SK-N-DZ (cell line): ENCODE data around the gene MYOC.
A peak's percentile ranks its signal among the peaks of the same experiment; 100 is the strongest.
"Not testable (repeated sequence)": the region's sequence is repeated elsewhere in the genome, so short reads cannot be mapped to it uniquely, and the experiment has no call there.

Experiments
- DNase-seq: peaks from one replicate; pipeline ENCODE4 v3.0.0-alpha.2; 2015; ENCODE audit warnings: low spot score

Gene MYOC

GRCh38 chr1:171653796-171654195 lies 1.3 kb upstream of the MYOC start:
- DNase-seq: no peak

DNA sequence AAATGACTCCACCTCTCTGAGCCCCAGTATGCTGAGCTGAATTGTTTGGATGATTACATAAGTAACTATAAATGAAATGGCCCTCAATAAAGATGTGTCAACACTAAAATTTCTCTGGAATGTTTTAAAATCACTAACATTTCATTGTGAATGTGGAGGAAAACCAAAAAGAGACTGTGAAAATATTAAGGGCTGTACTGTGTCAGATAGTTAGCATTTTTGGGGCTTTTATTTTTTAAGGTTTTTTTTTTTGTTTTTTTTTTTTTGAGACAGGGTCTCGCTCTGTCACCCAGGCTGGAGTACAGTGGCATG lies 6.3 kb downstream of the MYOC start:
- no peak for DNase-seq

DNA sequence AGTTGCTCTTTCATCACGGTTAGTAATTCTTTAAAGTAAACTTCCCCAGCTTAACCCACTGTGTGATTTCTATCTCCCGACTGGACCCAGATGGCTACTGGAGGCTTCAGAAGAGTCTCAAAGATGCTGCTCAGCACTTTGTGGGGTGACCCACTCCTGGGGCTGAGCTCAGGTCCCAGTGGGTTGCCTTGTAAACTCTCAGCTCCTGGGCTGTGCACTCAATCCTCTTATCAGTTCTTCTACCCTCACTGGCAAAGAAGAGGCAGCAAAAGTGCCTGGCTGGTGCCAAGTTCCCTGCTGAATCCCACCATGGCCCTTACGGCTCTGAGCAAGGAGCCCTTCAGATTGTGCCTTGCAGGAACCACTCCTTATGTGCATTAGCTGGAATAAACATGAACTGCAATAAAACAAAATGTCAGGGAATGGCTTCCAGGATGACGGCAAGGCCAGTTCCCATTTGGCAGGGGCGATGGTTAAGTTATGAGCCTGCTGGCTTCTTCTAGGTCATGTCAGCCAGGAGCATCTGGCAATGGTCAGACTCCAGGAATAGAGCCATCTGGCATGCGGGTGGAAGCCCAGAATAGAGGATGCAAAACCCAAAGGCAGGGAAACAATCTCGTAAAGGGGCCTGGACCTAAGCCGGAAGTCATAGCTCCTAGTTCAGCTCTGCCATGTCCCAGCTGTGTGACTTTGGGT lies 6.8 kb downstream of the MYOC start:
- peak; percentile 79 for DNase-seq

GRCh38 chr1:171644805-171645483 lies 7.5 kb downstream of the MYOC start:
- peak; percentile 92 for DNase-seq

- no peak for DNase-seq
These were observed 9.3 kb downstream of the MYOC start for GRCh38 chr1:171643156-171643555.

DNA sequence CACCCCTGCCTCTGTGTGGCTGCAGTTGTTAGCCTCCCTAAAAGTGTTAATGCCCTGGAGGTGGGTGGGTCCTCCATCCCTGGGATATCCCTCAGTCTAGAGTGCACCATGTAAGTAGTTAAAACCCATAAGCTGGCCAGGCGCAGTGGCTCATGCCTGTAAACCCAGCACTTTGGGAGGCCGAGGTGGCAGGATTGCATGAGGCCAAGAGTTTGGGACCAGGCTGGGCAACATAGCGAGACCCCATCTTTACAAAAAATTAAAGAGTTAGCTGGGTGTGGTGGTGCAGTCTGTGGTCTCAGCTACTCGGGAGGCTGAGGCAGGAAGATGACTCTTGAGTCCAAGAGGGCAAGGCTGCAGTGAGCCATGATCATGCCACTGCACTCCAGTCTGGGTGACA lies 10.3 kb downstream of the MYOC start:
- DNase-seq: no peak

GRCh38 chr1:171641076-171641864 lies 11.2 kb downstream of the MYOC start:
- DNase-seq: no peak

GRCh38 chr1:171640225-171640624 lies 12.3 kb downstream of the MYOC start:
- no peak for DNase-seq

- no peak for DNase-seq
These were observed 14.4 kb downstream of the MYOC start for GRCh38 chr1:171637928-171638576.

GRCh38 chr1:171636141-171636540 lies 16.3 kb downstream of the MYOC start:
- DNase-seq: no peak

GRCh38 chr1:171635661-171636060 lies 16.8 kb downstream of the MYOC start:
- no peak for DNase-seq

GRCh38 chr1:171628225-171628624 lies 24.3 kb downstream of the MYOC start:
- DNase-seq: no peak

GRCh38 chr1:171627020-171627419 lies 25.5 kb downstream of the MYOC start:
- DNase-seq: no peak

- DNase-seq: no peak
These were observed 27.3 kb downstream of the MYOC start for GRCh38 chr1:171625225-171625624.

GRCh38 chr1:171623651-171624331 lies 28.7 kb downstream of the MYOC start:
- DNase-seq: no peak

DNA sequence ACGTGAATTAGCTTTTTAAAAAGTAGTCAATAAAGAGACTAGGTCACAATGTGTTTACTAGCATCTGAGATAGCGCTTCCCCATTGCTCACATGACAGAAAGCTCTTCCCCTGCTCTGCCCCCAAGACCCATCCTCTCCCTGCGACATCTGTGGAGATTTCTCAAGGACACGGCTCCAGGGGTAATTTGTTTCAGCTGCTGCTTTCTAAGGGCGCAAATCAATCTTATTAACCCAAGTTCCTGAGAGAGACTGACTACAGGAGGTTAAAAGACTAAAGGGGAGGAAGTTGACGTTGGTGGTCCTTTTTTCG lies 30.4 kb downstream of the MYOC start, which contains the start of gene MYOCOS:
Gene MYOCOS, plus strand, starts transcription at position 92 of the 311 bp plus-strand sequence. CDS start 1,641 bp downstream, outside the sequence.
- peak; percentile 32 for DNase-seq

- DNase-seq: no peak
These were observed 35.9 kb downstream of the MYOC start for GRCh38 chr1:171616586-171616985.

DNA sequence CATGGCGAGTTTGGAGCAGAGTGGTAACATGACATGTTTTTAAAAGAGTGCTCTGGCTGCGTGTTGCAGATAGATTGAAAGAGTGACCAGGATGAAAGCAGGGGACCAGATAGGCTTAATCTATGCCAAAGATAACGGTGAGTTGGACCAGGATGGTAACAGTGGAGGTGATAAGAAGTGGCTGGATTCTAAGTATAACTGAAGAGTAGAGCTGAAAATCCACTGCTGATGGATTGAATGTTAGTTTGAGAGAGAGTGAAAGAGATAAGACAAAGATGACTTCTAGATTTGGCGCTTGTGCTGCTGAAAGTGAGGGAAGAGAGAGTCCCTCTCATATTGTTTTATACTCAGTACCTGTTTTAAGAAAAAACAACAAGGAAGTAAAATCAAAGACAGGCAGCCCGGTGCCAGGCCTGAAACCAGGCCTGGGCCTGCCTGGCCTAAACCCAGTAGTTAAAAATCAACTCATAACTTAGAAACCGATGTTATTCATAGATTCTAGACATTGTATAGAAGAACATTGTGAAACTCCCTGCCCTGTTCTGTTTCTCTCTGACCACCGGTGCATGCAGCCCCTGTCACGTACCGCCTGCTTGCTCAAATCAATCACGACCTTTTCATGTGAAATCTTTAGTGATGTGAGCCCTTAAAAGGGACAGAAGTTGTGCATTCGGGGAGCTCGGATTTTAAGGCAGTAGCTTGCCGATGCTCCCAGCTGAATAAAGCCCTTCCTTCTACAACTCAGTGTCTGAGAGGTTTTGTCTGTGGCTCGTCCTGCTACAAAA lies 37.2 kb downstream of the MYOC start:
- not testable (repeated sequence) for DNase-seq

- DNase-seq: no peak
These were observed 39.2 kb downstream of the MYOC start for GRCh38 chr1:171613282-171613681.

DNA sequence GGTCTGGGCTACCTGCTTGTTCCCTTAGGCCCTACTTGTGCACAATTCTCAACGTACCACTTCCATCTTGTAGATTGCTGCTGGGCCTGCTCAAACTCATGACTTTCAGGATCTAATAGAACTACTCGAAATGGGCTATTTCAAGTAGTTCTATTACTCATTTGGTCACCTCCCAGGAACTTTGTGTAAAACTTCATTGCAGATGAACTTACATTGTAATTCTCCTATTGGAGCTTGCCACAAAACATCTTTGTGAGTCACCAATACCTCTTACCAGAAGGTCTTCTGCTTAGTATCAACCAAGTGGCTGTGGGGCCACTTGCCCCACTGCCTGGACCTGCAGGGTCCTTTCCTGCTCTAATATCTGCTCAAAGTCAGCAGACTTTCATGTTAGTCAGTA lies 41.2 kb downstream of the MYOC start:
- DNase-seq: no peak

- no peak for DNase-seq
These were observed 42.1 kb downstream of the MYOC start for GRCh38 chr1:171610385-171610784.
